HG03521 (cell line): ENCODE measurements around the gene SLC39A10.

Experiments used
- ATAC-seq: cut with Tn5 transposase; IDR thresholded peaks from one replicate; pipeline ENCODE4 v1.9.1; 2021; ENCODE audit warnings: mild to moderate bottlenecking, moderate library complexity; ENCODE audit not compliant: unreplicated experiment

SLC39A10 gene

DNA sequence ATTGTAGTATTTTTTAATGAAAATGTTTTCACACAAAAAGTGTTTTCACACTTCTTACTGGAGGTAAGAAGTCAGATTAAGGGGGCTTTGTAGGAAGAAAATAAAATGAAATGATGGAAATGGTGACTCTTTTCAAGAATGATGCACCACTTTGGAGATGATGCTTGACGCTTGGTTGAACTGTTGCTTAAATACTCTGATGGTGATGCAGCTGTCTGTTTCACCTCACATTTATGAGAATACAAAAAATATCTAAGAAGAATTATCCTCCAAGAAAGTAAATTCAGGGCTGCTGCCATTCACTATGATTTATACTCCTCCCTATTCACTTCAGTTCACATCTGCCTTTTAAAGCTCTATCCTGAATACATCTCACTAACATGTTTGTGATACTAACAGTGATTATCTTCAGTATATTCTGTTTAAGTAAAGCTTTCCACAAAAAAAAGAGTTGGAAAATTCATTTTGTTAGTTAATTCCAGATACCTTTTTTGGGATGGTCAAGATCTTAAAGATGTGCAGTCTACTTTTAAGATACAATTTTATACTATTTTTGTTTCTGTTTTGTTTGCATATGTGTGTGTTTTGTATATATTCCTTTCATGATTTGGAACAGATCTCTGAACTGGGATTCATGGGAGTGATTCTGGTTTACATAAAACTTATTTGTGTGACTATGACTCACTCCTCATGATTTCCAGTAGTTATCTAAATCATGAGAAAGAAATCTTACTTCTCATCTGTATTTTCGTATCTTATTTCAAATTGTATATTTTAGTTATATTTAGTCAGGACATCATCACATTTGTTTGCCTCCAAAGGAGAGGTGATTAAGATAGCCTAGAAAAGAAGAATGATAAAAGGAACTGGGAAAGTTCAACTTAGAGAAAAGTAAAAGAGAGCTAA is 53.1 kb downstream of the SLC39A10 start:
- no peak for ATAC-seq

DNA sequence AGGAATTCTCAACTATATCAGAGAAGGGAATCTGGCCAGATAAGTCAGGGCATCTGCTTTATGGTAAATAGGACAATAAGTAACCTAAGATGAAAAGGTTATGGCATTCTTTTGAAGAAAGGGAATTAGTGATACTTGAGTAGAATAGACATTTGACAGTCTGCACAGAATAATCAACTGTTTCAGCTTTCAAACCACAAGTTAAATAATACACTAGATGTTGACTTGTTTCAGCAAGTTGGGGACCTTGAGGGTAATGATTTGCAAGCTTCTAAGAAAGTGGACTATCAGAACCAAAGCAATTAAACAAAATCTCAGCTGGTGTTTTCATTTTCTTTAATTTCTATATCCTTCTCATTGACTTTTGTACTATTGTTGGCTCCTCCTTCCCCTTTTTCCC is 54.5 kb downstream of the SLC39A10 start:
- no peak for ATAC-seq

DNA sequence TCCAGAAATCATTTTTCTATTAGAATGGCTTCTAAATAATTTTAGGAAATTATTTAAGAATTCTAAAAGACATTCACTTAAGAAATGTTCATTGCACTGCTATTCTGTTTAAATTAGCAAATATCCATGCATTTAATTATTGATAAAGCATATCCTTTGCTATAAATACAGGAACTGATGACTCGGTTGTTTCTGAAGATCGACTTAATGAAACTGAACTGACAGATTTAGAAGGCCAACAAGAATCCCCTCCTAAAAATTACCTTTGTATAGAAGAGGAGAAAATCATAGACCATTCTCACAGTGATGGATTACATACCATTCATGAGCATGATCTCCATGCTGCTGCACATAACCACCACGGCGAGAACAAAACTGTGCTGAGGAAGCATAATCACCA is 59.4 kb downstream of the SLC39A10 start:
- ATAC-seq = no peak

DNA sequence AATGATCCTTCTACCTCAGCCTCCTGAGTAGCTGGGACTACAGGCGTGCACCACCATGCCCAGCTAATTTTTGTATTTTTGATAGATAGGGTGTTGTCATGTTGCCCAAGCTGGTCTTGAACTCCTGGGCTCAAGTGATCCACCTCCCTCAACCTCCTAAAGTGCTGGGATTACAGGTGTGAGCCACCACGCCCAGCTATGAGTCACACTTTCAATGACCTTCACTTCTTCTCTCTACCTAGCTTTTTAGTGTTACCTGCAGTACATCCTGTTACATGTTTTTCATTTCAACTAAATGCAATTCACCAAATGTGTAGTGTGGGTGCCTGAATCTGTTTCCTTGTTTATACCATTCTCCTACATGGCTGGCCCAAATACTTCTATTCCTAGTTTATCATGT is 64.0 kb downstream of the SLC39A10 start:
- no peak for ATAC-seq

DNA sequence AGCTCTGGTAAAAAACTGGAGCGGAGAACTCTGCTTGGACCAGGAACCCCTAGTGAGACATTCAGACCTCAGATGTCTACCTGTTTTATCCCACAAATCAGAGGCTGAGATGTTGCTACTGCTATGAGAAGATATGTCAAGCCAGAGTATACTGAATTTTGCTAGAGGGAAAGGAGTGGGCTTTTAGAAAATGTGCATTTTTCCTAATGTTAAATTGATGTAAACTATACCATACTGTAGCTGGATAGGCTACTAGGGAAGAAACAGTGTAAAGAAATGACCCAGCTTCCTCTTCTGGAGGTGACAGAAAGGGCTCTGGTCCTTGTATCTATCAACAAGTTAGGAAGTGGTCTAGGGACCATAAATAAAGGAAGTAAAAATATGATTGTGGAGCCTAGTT is 65.0 kb downstream of the SLC39A10 start:
- ATAC-seq = no peak

DNA sequence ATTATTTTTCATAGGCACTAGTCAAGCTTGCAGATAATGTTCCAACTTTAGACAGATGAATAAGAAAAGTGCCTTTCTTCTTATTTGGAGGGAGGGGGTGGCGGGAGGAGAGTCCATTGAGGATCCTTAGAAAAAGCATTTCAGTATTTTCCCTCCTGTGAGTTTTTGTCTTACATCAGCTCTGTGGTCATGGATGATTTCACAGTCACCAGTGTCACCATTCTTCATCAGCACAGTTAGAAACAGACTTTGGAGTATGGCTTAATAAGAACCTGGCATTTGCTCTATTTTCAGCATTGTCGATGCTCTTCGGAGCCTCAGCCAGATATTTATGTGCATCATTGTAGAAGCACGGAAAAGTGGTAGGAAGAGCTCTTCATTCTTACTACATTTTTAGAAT is 70.1 kb downstream of the SLC39A10 start:
- no peak for ATAC-seq

DNA sequence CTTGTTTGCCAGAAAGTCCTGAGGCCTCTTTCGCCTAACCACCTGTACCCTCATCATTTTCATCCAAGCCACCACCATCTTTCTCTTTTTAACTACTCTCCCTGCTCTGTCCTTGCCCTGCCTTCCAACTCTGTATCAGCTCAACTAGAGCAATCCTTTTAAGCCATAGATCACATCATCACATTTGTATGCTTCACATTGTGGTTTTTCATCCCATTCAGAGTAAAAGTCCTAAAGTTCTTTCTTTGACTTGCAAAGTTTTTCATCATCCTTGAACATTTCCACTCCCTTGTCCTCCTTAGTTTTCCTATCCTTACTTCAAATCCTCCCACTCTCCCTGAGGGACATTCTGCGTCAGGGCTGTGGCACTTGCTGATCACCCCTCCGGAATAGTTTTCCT is 73.9 kb downstream of the SLC39A10 start:
- ATAC-seq = no peak

DNA sequence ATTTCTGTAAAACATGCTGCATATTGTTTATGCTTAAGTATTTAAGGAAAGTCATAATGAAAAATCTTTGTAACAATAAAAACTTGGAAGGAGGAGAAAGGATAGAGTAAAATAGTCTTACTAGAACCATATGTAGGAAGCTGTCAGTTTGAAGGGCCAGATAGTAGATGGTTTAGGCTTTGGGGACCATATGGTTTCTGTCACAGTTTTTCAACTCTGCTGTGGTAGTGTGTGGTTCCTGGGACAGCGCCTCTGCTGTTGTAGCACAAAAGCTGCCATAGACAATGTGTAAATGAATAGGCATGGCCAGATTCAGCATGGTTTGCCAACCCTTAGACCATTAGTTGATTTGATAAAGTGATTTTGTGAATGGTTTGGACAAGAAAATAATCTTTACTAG is 75.5 kb downstream of the SLC39A10 start:
- ATAC-seq = no peak

DNA sequence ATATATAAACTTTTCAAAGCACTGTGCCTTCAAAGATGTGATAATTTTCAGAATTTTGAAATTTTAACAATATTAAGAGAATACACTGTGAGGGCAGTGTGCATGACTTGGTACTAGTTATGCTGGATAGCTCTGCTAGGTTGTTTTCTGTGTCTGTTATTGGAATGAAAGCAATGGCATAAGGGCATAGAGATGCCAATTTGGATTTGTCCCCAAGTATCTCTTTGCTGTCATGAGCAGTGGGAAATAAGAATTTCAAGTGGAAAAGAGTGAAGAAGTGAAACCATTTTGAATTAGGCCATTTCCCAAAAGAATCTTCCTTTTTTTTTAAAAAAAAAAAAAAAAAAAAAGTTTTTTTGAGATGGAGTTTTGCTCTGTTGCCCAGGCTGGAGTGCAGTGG is 76.8 kb downstream of the SLC39A10 start:
- ATAC-seq = no peak

DNA sequence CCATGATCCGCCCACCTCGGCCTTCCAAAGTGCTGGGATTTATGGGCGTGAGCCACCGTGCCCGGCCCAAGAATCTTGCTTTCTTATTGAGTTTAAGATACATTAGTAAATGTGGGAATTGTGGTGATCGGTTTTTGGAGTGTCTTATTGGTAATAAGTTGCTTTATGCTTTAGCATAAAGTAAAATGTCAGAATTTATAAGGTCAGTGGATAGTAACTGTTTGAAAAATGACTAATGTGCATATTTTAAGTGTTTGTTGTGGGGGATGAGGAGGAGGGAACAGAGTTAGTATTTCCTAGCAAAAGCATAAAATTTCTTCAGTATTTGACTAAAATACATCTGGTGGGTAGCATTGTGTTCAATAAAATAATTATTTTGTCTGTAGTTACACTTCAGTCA is 77.4 kb downstream of the SLC39A10 start:
- no peak for ATAC-seq

DNA sequence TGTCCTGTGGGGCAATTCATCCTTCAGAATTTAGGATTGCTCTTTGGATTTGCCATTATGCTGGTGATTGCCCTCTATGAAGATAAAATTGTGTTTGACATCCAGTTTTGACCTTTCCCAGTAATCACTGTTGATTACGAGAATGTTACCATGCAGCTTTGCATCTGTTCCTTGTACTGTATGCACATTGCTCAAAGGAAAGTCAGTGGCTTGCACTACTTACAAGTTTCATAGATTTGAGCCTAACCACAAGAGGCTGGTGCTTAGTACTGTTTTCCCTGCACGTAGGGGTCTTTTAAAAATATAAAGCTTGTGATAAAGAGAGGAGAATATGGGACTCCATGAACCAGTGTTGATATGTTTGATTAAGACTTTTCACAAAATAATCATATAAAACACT is 77.9 kb downstream of the SLC39A10 start:
- no peak for ATAC-seq

DNA sequence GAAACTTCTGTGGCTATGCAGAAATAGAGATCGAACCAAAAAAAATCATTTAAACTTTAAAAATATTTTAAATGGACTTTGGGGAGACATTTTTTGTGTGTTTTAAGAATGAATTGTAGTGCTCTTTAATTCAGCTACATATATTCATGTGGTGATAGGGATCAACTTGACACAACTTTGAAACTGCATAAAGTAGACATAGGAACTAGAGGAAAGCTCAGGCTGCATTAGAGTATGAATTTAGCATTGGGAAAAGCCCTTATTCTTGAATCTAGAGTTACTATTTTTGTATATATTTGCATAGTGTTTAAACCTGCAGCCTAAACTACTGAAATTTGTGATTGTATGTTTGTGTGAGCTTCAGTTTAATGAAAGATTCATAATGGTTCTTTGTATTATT is 78.3 kb downstream of the SLC39A10 start:
- ATAC-seq = no peak

DNA sequence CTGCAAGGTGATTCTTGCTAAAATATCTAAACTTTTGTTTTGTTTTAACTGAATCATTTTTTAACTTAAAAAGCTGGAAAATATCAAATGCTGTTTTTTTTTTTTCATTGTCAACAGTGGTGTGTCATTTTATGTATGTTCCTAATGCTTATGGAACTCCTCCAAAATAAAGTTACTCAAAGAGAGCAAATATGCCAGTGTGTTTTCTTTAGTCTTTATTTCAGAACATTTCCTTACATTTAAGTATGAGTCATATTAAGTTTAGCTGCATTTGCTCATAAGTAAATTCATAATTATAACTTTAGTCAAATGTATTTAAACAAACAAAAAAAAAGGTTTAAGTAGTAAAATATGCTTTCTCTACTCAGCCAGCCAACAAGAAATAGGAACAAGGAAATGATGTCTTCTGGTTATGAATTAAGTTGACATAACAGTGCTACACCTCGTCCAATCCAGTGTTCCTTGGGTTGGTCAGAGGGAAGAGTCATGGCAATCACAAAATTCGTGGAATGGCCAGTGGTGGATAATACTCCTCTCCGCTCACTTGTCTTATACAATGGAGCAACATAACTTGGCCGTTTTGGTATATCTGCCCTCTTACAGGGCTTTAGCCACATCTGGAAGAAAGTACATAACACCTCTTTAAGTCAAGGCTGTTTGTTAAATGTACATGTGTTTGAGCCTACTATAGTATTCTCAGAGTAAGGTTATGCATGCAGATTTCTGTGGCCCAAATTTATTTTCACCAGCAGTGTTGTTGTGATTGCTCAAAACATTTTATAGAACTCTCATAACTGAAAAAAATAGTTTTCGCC is 80.7 kb downstream of the SLC39A10 start:
- ATAC-seq = no peak

DNA sequence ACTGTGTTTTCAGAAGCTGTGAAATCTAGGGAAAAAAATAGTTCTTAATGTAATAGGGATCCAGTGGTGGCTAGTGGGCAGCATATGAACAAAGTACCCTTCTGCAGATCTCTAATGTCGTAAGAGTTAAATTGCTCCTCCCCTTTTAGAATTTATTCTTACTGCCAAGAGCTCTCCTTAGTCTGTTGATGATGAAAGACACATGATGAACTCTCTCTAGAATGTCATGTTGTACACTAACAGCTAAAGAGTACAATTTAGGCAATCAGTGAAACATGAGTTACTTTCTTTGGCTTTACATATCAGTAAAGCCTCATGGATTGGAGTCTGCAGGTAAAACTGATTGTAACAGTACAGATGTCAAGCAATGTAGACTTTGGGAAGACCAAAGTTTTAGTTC is 84.2 kb downstream of the SLC39A10 start:
- no peak for ATAC-seq

DNA sequence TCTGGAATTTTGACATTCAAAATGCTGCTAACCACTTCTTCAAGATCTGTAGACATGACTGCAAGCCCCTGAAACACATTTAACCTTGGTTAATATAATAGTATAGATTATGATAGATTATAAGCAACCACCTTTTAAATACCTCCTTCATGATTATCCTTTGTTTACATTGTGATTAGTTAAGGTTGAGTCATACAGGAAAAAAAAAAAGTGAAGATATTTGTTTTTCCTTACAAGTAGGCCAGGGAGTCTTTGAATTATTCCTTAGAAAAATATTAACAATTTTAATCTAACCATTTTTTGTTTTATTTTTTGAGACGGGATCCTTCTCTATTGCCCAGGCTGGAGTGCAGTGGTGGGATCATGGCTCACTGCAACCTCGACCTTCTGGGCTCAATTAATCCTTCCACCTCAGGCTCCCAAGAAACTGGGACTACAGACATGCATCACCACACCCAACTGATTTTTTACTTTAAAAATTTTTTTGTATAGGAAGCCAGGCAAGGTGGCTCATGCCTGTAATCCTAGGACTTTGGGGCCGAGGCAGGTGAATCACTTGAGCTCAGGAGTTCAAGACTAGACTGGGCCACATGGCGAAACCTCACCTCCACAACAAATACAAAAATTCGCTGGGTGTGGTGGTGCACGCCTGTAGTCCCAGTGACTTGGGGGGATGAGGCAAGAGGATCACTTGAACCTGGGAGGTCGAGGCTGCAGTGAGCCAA is 99.4 kb downstream of the SLC39A10 start:
- ATAC-seq = no peak

DNA sequence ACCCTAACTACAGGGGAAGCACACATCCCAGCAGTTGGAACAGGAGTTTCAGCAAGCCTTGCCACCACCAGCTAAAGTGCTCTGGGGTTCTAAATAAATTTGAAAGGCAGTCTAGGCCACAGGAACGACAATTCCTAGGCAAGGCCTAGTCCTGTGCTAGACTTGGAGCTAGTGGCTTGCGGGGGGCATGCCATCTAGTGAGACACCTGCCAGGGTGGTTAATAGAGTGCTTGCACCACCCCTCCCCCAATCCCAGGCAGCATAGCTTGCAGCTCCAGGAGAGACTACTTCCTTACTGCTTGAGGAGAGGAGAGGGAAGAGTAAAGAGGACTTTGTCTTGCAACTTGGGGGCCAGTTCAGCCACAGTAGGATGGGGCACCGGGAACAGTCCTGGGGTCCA is 101.8 kb downstream of the SLC39A10 start:
- no peak for ATAC-seq

DNA sequence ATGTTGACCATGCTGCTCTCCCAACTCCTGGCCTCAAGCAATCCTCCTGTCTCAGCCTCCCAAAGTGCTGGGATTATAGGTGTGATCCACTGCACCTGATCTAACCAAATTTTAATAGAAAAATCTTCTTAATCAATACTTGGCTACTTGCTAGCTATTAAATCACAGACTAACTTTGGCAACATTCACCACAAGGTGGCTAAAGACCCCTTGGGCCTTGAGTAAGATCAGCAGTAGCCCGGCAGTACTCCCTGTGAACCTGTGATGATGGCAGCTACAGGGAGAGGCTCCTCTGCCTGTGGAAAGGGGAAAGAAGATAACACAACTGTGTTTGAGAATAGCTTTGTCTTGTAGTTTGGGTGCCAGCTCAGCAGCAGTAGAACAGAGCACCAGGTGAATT is 102.9 kb downstream of the SLC39A10 start:
- no peak for ATAC-seq

DNA sequence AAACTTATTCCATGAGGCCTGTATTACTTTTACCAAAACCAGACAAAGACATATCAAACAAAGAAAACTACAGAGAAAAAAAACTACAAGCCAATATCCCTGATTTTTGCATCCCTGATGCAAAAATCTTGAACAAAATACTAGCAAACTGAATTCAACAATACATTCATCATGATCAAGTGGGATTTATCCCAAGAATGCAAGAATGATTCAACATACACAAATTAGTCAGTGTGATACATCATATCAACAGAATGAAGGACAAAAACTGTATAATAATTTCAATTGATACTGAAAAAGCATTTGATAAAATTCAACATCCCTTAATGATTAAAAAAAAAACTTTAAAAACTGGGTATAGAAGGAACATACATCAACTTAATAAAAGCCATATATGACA is 106.8 kb downstream of the SLC39A10 start:
- no peak for ATAC-seq

DNA sequence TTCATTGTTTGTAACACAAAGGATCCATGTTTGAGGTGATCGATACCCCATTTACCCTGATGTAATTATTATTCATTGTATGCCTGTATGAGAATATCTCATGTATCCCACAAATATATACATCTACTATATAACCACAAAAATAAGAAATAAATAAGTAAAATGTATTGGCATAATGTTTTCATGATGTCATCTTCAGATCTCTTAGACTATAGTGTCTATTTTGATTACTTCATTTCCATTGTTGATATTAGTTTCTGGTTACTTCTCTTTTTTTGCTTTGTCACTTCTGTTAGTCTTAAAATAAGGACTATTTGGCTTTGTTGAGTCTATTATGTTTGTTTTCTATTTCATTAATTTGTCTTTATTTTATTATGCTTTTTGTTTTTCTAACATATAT is 109.7 kb downstream of the SLC39A10 start:
- ATAC-seq = no peak

DNA sequence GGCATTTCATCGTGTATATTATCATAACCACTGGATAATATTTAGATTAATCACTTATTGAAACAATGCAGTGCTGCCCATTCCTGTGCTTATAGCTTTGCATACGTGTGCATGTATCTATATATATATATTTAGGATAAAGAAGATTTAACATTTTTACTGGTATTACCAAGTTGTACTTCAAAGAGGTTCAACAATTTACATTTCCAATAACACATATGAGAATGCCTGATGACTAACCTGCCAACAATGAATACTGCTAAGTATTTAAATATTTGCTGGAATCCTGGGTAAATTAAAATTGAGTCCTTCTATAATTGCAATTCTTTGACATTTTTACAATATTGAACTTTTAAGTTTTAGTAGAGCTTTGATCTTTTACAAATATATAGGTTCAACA is 111.4 kb downstream of the SLC39A10 start:
- no peak for ATAC-seq

DNA sequence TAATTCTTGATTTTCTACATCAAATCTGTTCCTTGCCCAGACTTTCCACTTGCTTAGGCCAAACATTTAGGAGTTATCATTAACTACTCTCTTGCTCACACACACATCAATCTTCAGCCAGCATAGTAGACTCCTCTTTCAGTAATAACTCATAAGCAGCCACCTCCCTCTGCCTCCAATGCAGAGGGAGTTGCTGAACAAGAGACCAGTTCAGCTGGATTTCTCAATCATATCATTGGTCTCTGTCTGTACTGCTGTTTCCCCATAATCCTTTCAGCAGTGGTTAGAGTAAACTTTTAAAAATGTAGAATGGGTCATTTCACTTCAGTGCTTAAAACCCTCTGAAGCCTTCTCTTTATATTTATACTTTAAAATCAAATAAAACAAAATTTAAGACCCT is 112.9 kb downstream of the SLC39A10 start:
- no peak for ATAC-seq

DNA sequence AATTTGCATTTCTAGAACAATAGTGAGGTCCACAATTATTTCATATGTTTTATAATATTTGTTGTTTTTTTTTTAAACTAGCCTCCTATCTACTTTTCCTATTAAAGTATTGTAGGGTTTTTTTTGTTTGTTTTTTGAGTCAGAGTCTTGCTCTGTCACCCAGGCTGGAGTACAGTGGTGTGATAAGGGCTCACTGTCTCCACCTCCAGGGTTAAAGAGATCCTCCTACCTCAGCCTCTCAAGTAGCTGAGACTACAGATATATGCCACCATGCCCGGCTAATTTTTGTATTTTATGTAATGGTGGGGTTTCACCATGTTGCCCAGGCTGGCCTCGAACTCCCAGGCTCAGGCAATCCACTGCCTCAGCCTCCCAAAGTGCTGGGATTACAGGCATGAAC is 122.5 kb downstream of the SLC39A10 start:
- ATAC-seq = no peak
